ENCODE data around the gene PLSCR1. TPM values are rescaled to one million over a fixed set of nuclear protein-coding genes. Genes with fewer than 3 reads are reported as not detected.

PLSCR1 gene
- total and polyA plus RNA-seq, 9 of the 15 experiments (the other 6 are each of a cell fraction or from before 2014, with no cell fraction given): 40.6 to 122 (median 69.1) TPM

GRCh38 chr3:146496726-146497125 lies 47.7 kb downstream of the PLSCR1 start (continued):
- TF ChIP-seq CC2D1A (IDR thresholded peaks at IDR 0.05): peak; percentile 73; the same call in 1 of the 2 replicates
- TF ChIP-seq SMARCA4 (IDR thresholded peaks at IDR 0.05): peak; percentile 96
- TF ChIP-seq MBD1 (CRISPR knock-in tag; IDR thresholded peaks at IDR 0.05): no peak
- peak; percentile 84 for TF ChIP-seq ZNF589 (CRISPR knock-in tag; IDR thresholded peaks at IDR 0.05; ENCODE audit: low read depth)
- TF ChIP-seq ZKSCAN3 (CRISPR knock-in tag; IDR thresholded peaks at IDR 0.05): no peak
- no peak for TF ChIP-seq ZNF277 (CRISPR knock-in tag; IDR thresholded peaks at IDR 0.05; ENCODE audit: borderline replicate concordance)
- TF ChIP-seq DMBX1 (CRISPR knock-in tag; IDR thresholded peaks at IDR 0.05; ENCODE audit: borderline replicate concordance): peak; percentile 42; the same call in 1 of the 2 replicates
- no peak for TF ChIP-seq FOXJ3 (CRISPR knock-in tag; IDR thresholded peaks at IDR 0.05)
- peak; percentile 68 for TF ChIP-seq CEBPG (CRISPR knock-in tag; IDR thresholded peaks at IDR 0.05)
- TF ChIP-seq CEBPG (tag; conservative IDR thresholded peaks at IDR 0.05 in 1 of 2, IDR thresholded peaks at IDR 0.05 in 1 of 2): peak in 1 of 2 experiments; percentile 86; a peak in 3 of 4 replicates
- no peak for TF ChIP-seq FOS (IDR thresholded peaks at IDR 0.05; ENCODE audit: extremely low read depth, insufficient read length)
- no peak for TF ChIP-seq CBX3 (IDR thresholded peaks at IDR 0.05; ENCODE audit: borderline replicate concordance in 1 of 2, low read length in 2 of 2)
- TF ChIP-seq TFAM (CRISPR knock-in tag; conservative IDR thresholded peaks at IDR 0.05): no peak
- no peak for TF ChIP-seq BRF1 (IDR thresholded peaks at IDR 0.05; ENCODE audit: borderline replicate concordance, extremely low read depth, insufficient read length)
- TF ChIP-seq HES1 (IDR thresholded peaks at IDR 0.05; ENCODE audit: low read depth): peak; percentile 64; the same call in 1 of the 2 replicates
- TF ChIP-seq CEBPB (tag; IDR thresholded peaks at IDR 0.05): peak; percentile 95
- TF ChIP-seq ZSCAN29 (IDR thresholded peaks at IDR 0.05): no peak
- TF ChIP-seq L3MBTL2 (IDR thresholded peaks at IDR 0.05): peak; percentile 24; the same call in 1 of the 2 replicates
- 0 out of 2 replicates have a peak, but pooled peaks have one; percentile 43 for TF ChIP-seq PHF21A (IDR thresholded peaks at IDR 0.05; ENCODE audit: borderline replicate concordance, low read depth)
- no peak for TF ChIP-seq RBM34 (IDR thresholded peaks at IDR 0.05; ENCODE audit: borderline replicate concordance, insufficient read depth, low read length)
- no peak for TF ChIP-seq ZNF449 (CRISPR knock-in tag; IDR thresholded peaks at IDR 0.05)
- TF ChIP-seq ZNF384 (IDR thresholded peaks at IDR 0.05; ENCODE audit: low read depth, low read length): no peak
- no peak for TF ChIP-seq ZNF668 (CRISPR knock-in tag; IDR thresholded peaks at IDR 0.05)
- no peak for TF ChIP-seq RBFOX2 (IDR thresholded peaks at IDR 0.05; ENCODE audit: low read depth, low read length)
- no peak for TF ChIP-seq ZBED1 (IDR thresholded peaks at IDR 0.05)
- peak; percentile 76; the same call in 1 of the 2 replicates for TF ChIP-seq ZNF197 (CRISPR knock-in tag; IDR thresholded peaks at IDR 0.05; ENCODE audit: low read depth)
- no peak for TF ChIP-seq EWSR1 (IDR thresholded peaks at IDR 0.05; ENCODE audit: borderline replicate concordance, low read depth, partially characterized antibody)

Measured in K562 (cell line).